NCI-H460 (cell line): ENCODE data around the gene B3GLCT. TPM values are rescaled to one million over a fixed set of nuclear protein-coding genes. Genes with fewer than 3 reads are reported as not detected.
"Not testable (repeated sequence)": the region's sequence is repeated elsewhere in the genome, so short reads cannot be mapped to it uniquely, and the experiment has no call there.

Experiments
- DNase-seq: peaks from one replicate; pipeline ENCODE4 v3.0.0-alpha.2; 2016; ENCODE audit warnings: low read depth; ENCODE audit errors: extremely low read depth
- total RNA-seq: library from RNA; depleted of rRNA; stranded (reverse); fragments of >200 nt; shearing (Covaris generic); gene quantifications from 2 replicates; pipeline ENCODE4 v1.2.3, GENCODE V29; 2014

B3GLCT gene
- total RNA-seq, 1 experiment from 2014 or later = 4.2 TPM

DNA sequence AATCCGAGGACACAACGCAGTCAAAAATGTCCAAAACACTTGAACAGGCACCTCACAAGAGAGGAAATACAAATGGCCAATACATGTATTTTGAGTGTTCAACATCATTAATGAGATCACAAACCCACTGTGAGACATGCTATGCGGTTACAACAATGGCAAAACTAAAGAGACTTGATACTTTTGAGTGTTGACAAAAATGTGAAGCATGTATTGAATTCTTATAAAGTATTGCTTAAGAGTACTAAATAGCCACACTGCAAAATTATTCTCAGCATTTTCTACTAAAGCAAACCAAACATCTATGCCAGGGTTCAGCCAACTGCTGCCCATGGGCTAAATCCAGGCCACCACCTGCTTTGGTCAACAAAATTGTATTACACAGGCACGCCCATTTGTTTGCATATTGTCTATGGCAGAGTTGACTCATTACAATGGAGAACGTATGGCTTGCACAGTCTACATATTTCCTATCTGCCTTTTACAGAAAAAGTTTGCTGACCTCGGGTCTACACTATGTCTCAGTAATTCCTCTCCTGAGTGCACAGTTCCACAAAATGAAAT lies 135.3 kb downstream of the B3GLCT start:
- no peak for DNase-seq

- not testable (repeated sequence) for DNase-seq
Observed at GRCh38 chr13:31339616-31340015, 139.8 kb downstream of the B3GLCT start.

DNA sequence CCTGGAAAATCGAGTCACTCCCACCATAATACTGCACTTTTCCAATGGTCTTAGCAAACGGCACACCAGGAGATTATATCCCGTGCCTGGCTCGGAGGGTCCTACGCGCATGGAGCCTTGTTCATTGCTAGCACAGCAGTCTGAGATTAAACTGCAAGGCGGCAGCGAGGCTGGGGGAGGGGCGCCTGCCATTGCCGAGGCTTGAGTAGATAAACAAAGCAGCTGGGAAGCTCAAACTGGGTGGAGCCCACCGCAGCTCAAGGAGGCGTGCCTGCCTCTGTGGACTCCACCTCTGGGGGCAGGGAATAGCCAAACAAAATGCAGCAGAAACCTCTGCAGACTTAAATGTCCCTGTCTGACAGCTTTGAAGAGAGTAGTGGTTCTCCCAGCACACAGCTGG lies 141.1 kb downstream of the B3GLCT start:
- not testable (repeated sequence) for DNase-seq

GRCh38 chr13:31346891-31347290 lies 147.1 kb downstream of the B3GLCT start:
- no peak for DNase-seq

GRCh38 chr13:31349156-31349555 lies 149.4 kb downstream of the B3GLCT start:
- no peak for DNase-seq

- DNase-seq = no peak
Observed at GRCh38 chr13:31350560-31350959, 150.8 kb downstream of the B3GLCT start.

DNA sequence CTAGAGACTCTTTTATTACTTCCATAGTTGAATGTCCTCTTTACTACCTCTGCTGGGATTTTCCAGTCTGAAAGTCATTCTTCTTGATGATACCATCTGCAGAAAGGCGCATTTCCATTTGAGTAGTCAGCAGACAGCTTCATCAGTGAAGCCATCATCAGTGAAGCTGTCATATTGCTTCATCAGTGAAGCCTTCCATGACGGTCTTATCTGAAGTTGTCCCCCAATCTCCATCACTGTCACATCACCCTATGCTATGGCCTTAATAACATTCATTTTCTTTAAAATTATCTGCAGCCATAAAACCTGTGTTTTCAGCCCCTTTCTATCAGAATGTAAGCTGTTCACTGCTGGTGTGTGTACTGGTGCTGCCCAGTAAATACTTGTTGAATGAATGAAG lies 151.6 kb downstream of the B3GLCT start:
- no peak for DNase-seq

DNA sequence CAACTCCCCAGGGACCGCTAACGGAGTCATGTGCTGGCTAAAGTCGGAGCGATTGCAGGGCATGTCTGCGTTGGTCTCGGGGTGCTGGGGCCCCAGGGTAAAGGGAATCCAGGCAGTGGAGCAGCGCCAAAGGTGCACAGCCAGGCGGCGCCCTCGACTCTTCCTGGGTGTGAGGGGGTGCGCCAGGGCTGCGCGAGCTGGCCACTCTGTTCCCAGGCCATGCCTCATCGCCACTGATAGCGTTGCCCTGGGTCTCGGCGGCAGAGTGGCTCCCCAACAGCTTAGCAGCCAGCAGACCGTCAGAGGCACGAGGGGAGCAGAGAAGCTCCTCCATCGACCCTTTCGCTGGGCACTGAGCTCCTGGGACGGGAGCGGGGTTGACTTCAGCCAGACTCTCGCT lies 152.7 kb downstream of the B3GLCT start:
- no peak for DNase-seq

DNA sequence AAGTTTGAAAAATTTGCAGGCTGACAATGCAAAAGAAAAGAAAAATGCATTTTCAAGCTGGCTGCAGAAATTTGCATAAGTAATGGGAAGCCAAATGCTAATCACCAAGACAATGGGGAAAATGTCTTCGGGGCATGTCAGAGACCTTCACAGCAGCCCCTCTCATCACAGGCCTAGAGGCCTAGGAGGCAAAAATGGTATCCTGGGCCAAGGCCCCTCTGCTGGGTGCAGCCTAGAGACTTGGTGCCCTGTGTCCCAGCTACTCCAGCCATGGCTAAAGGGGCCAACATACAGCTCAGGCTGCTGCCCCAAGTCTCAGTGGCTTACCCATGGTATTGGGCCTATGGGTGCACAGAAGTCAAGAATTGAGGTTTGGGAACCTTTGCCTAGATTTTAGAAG lies 155.2 kb downstream of the B3GLCT start:
- no peak for DNase-seq

DNA sequence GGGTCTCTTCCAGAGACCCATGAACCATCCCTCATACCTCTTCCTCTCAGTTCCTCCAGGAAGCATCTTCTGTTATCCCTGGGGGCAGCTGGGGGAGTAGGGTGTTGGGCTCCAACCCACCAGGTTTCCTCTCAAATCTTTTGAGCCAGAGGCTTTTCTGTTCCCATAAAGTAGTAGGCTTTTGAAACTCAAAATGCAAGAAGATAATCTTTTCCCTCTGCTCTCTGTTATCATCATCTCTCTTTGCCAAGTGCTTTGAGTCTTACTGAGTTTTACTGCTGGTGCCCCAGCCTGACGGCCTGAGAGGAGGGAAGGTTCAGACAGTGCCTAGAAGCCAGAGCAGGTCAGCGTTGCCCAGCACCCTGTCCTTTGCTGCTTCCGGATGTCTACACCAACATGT lies 157.2 kb downstream of the B3GLCT start:
- DNase-seq = no peak

DNA sequence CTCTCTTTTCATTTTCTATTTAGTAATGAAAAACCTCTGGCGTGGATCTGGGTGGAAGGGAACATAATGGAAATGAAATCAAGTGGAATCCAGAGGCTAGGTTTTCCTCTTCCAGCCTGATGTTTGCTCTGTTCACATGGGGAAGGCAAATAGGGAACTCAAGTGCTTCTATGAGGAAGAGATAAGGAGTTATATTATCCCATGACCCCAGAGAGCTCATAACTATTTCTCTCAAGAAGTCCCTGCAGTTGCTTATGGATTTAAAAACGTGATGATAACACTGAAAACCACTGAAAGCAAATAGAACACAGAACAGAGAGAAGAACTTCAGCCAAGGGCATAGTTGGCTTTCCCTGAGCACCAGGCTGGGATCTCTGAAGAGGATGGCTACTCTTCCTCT lies 157.8 kb downstream of the B3GLCT start:
- no peak for DNase-seq

DNA sequence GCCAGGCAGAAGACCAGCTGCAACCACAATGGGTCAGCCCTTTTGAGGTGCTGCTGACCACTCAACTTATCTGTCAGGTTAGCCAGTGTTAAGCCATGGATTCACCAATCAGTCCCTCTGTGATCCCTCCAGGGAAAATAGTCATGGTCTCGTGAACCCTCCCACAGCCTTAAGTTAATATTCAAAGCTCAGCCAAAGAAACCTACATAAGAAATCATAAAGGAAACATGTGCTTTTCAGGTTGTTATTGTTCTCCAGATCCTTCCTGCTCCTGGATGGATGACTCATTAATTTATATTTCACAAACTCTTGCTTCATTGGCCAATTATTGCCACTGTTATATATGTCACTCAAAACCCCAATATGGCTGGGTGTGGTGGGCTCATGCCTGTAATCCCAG lies 161.9 kb downstream of the B3GLCT start:
- DNase-seq = no peak

GRCh38 chr13:31365630-31366029 lies 165.9 kb downstream of the B3GLCT start:
- DNase-seq = no peak

GRCh38 chr13:31367410-31367809 lies 167.6 kb downstream of the B3GLCT start:
- DNase-seq = no peak

GRCh38 chr13:31369213-31369612 lies 169.4 kb downstream of the B3GLCT start:
- no peak for DNase-seq

DNA sequence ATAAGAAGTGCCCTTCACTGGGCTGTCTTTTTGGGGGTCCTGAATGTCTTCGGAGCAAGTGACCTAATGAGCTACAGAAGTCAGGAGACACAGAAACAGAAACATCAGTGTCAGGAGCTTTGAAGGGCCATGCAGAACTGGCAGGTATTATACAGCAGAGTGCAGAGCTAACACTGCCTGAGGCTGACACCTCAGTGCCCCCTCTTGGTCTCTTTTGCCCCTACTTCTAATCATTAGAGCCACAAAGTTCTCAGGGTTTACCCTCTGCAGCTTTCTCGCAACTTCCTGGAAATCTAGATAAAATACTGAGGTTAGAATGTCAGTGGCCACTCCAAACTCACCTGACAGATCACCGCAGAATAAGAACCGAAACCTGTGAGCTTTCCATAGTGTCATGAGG lies 172.7 kb downstream of the B3GLCT start:
- DNase-seq = no peak

DNA sequence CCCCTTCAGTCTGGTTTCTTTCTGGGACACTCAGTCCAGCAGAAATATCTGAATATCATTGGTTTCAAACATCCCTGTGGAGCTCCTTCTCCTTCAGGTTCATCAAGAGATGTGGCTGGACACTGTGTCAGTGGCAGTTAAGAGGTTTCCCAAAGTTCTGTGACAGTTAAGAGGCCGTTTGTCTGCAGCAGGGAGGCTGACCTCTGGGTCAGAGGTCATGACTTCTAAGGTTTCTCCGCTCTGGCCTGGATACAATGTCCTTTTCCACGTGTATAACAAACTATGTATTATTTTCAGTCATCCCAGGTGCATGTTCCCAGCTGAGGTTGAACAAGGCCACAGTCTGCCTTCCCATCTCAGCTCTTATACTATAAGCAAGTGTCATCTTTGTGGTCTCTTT lies 174.9 kb downstream of the B3GLCT start:
- DNase-seq = no peak

GRCh38 chr13:31377946-31378345 lies 178.2 kb downstream of the B3GLCT start:
- no peak for DNase-seq

DNA sequence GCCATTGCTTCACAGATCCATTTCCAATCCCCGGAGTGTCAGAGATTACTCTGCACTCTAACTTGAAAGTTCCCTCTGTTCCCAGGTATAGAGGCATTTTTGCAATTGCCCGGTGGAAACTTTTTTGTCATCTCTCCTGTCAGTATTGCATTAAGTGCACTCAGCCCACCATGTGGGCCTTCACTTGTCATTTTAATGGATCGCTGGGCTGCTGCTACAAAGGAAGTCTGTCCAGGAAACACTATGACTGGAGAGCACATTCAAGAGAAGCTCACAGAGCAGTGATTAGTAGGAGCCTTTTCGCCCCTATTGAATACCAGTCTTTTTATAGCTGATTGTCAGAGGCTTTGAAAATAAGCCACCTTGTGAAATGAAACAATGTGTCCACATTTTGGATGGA lies 180.9 kb downstream of the B3GLCT start:
- no peak for DNase-seq
